GM21447 (cell line): ENCODE results near the gene CCT7.

Source experiments
- ATAC-seq: cut with Tn5 transposase; IDR thresholded peaks from one replicate; pipeline ENCODE4 v1.9.1; 2021; ENCODE audit not compliant: unreplicated experiment

Gene CCT7

GRCh38 chr2:73225513-73226360 is 8.4 kb upstream of the CCT7 start:
- ATAC-seq, result no peak

- no peak for ATAC-seq
These were observed 7.0 kb upstream of the CCT7 start for GRCh38 chr2:73227086-73227485.

- no peak for ATAC-seq
These were observed 5.5 kb upstream of the CCT7 start for GRCh38 chr2:73228631-73229030.

GRCh38 chr2:73232403-73233153 is 1.5 kb upstream of the CCT7 start:
- ATAC-seq, result no peak

- peak; percentile 90 for ATAC-seq
These were observed 765 bp upstream of the CCT7 start, which contains the start of gene PRADC1 for GRCh38 chr2:73233154-73233931. TSS of gene PRADC1 (minus strand) at chr2:73233239. CDS start at chr2:73233160, 79 bp downstream.

- no peak for ATAC-seq
These were observed 1.4 kb downstream of the CCT7 start for GRCh38 chr2:73235315-73236028.

- no peak for ATAC-seq
These were observed 3.1 kb downstream of the CCT7 start for GRCh38 chr2:73237168-73237567.

- ATAC-seq, result no peak
These were observed 4.0 kb downstream of the CCT7 start for GRCh38 chr2:73238149-73238548.

- no peak for ATAC-seq
These were observed 4.9 kb downstream of the CCT7 start for GRCh38 chr2:73238976-73239375.

GRCh38 chr2:73239776-73240175 is 5.7 kb downstream of the CCT7 start:
- no peak for ATAC-seq

- ATAC-seq, result no peak
These were observed 9.9 kb downstream of the CCT7 start for GRCh38 chr2:73243884-73244570.

GRCh38 chr2:73244580-73244979 is 10.5 kb downstream of the CCT7 start:
- ATAC-seq, result no peak

- no peak for ATAC-seq
These were observed 12.7 kb downstream of the CCT7 start for GRCh38 chr2:73246850-73247249.

- no peak for ATAC-seq
These were observed 15.5 kb downstream of the CCT7 start for GRCh38 chr2:73249636-73250035.

- ATAC-seq, result no peak
These were observed 17.1 kb downstream of the CCT7 start for GRCh38 chr2:73250872-73251846.

GRCh38 chr2:73252238-73253027 is 18.3 kb downstream of the CCT7 start:
- no peak for ATAC-seq

- ATAC-seq, result no peak
These were observed 19.3 kb downstream of the CCT7 start for GRCh38 chr2:73253400-73253799.

- ATAC-seq, result no peak
These were observed 19.8 kb downstream of the CCT7 start for GRCh38 chr2:73253901-73254300.
